Stimulated activated CD8-positive, alpha-beta memory T cell treated with anti-CD3 and anti-CD28 coated beads, Interleukin-4, amount 100 ng/mL, for 48 hours (primary cell): ENCODE data around the gene TWSG1.

Source experiments
- DNase-seq: peaks from one replicate; pipeline ENCODE4 v3.0.0-alpha.2; 2020

Gene TWSG1

DNA sequence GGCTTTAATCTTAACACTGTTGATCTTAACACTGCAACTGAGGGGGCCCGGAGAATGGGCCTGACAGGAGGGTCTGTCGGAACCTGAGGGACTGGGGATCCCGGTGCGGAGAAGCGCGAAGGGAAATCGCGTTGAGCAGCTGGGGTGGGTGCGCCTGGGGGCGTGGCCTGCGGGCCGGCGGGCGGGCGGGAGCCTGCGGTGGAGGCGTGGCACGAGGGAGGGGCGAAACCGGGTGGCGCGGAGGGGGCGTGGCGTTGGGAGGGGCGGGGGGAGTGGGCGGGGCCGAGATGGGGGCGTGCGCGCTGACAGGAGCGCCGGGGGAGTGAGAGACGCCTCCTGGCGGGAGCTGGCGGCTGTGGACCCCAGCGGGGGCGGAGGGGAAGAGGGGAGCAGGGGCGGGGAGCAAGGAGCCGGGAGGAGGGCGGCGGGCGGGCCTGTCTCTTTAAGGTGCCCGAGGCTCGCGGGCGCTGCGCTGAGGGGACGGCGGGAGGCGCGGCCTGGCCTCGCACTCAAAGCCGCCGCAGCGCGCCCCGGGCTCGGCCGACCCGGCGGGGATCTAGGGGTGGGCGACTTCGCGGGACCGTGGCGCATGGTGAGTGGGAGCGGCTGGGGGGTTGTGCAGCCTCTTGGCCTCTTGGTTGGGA lies at the start of gene TWSG1:
Gene TWSG1, plus strand, starts transcription at position 445 of the 644 bp plus-strand sequence. CDS start 2,457 bp downstream, outside the sequence.
- DNase-seq = peak; percentile 94

GRCh38 chr18:9285604-9286003 lies 49.0 kb upstream of the TWSG1 start:
- DNase-seq = no peak

- no peak for DNase-seq
Observed at GRCh38 chr18:9287036-9287435, 47.5 kb upstream of the TWSG1 start.

DNA sequence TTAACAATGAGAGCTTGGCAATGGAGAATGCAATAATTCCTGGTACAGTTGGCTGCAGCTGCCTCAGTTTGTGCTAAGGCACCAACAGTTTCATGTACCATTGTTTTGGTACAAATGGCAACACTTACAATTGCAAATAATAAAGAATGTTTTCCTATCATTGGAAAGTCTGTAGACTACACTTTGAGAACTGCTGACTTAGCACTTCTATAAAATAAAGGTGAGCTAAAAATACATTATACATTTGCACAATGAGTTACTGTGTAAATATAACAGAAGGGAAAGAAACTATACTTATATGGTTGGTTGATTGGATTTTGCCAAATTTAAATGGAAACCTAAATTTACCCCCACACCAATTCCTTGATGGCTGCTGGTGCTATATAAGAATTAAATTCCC lies 44.9 kb upstream of the TWSG1 start:
- no peak for DNase-seq

DNA sequence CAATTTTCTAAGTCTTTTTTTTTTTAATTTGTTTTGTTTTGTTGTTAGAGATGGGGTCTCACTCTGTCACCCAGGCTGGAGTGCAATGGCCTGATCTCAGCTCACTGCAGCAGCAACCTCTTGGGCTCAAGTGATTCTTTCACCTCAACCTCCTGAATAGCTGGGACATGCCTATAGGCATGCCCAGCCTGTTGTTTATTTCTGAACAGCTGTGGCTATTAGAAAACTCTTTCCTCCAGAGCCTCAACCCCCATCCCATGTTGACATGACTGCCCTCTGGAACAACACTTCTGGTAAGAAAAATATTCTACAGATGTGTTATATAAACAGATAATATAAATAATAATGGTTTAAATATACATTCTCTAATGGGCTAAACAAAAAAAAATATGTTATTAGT lies 44.4 kb upstream of the TWSG1 start:
- no peak for DNase-seq

- no peak for DNase-seq
Observed at GRCh38 chr18:9292047-9292446, 42.5 kb upstream of the TWSG1 start.

- no peak for DNase-seq
Observed at GRCh38 chr18:9293948-9294347, 40.6 kb upstream of the TWSG1 start.

- no peak for DNase-seq
Observed at GRCh38 chr18:9296233-9297006, 38.2 kb upstream of the TWSG1 start.

GRCh38 chr18:9297007-9297393 lies 37.6 kb upstream of the TWSG1 start:
- DNase-seq = no peak

DNA sequence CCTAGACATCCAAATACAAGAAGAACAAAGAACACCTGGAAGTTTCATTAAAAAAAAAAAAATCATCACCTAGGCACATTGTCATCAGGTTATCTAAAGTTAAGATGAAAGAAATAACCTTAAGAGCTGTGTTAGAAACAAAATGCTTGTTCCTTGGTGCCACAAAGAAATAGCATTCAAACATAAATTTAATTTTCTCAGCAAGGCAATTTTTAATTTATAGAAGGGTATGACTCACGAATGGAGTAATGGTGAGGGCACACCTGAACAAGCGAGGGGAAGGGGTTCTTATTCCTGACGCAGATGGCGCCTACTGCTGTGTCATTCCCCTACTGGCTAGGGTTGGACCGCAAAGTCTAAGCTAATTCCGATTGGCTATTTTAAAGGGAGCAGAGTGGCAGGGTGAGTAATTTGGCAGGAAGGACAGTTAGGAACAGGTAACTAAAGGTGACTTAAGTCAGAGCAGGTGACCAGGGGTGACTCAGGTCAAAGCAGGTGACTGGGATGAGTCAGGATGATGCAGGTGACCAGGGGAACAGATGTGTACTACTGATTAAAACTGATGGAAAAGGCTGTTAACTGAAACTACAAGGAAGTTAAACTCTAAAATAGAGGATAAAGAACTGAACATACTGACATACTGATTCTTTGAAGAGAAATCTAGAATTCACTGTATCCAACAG lies 30.0 kb upstream of the TWSG1 start:
- no peak for DNase-seq

DNA sequence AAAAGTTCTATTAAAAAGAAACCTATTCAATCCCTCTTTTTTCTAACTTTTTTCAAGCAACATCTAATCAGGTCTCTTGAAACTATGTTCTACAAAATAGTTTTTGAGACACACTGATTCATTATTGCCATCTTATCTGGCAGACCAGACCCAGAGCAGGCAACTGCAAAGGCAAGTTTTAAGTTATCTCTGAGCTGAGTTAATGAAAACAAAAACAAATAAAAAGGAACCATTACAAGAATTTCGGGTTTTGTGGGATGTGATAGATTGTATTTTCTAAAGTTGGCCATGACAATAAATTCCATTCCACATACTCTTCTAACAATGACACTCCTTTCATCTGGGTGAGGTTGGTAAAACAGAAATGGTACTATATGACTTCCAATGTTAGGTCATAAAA lies 15.2 kb upstream of the TWSG1 start:
- DNase-seq = no peak

DNA sequence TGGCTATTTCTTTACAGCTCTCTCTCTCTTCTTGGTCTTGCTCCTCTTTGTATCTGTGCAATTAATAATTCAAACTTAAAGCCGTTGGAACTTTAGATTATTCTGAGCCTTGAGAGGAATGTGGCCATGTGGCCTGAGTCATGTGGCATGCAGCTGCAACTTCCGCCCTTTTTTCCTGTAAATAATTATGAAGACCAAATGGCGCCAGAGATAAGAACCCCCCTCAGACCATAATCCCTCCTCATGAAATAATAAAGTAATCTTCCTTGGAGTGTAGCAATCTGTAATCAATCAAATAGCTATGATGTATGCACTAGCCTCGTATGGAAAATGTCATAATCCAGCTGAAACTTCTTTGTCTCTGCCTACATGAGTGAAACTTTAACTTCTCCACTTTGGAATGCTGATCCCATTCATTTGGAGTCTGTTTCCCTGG lies 13.5 kb upstream of the TWSG1 start:
- no peak for DNase-seq

DNA sequence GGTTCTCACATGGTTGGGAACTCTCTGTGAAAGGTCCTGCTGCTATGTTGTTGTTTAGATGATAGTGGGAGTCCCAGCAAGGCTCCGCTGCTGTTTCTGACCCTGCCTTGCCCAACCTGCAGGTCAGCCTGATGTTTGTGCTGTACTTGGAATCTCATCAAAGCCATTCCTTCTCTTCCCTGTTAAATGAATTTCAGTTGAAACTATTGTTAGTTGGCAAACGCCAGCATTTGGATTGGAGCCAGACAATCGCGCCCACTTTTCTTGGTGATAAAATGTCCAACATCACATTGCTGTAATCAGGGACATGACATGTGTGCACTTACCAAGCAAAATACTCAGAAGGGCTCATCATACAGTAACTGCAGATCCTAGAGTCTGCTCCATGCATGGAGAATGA lies 12.8 kb upstream of the TWSG1 start:
- DNase-seq = no peak

GRCh38 chr18:9322744-9323143 lies 11.8 kb upstream of the TWSG1 start:
- DNase-seq = no peak

DNA sequence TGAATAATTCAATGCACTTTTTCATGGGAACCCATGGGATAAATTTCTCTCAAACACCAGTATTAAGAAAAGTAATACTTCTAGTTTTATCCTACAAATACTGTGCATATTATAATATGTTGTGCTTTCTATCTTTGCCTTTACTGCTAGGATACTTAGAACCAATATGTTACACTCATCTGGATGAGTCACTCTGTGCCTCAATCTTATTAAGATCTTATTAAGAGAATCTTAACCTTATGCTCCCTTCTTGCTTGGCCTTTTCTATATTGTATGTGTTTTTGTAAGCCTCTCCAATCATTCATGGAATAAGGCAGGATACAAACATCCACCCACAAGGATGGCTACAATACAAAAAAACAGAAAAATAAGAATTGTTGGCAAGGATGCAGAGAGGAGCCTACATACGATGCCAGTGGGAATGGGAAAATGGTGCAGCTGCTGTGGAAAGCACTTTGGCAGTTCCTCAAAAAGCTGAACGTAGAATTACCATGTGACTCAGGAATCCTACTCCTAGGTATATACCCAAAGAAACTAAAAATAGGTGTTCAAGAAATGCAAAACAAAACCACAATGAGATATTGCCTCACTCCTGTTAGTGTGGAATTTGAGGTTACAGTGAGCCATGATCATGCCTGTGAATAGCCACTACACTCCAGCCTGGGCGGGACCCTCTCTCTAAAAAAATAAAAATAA lies 10.7 kb upstream of the TWSG1 start:
- DNase-seq = no peak

DNA sequence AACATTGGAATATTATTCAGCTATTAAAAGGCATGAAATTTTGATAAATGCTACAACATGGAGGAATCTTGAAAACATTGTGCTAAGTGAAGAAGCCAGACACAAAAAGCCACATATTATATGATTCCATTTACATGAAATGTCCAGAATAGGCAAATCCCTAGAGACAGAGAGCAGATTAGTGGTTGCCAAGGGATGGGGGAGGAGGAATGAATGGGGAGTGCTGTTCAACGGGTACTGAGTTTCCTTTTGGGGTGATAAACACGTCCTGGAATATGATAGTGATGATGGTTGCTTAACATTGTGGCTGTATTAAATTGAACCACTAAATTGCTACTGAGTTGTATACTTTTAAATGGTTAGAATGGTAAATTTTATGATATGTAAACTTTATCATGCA lies 8.9 kb upstream of the TWSG1 start:
- DNase-seq = no peak

DNA sequence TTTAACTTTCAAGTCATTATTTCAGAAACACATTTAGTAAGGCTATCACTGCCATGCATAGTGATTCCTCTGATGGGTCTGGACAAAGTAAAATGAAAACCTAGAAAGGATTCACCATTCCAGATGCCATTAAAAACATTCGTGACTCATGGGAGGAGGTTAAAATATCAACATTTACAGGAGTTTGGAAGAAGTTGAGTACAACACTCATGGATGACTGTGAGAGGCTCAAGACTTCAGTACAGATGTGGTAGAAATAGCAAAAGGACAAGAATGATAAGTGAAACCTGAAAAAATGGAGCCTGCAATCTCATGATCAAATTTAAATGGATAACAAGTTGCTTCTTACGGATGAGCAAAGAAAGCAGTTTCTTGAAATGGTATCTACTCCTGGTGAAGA lies 5.8 kb upstream of the TWSG1 start:
- DNase-seq = no peak

DNA sequence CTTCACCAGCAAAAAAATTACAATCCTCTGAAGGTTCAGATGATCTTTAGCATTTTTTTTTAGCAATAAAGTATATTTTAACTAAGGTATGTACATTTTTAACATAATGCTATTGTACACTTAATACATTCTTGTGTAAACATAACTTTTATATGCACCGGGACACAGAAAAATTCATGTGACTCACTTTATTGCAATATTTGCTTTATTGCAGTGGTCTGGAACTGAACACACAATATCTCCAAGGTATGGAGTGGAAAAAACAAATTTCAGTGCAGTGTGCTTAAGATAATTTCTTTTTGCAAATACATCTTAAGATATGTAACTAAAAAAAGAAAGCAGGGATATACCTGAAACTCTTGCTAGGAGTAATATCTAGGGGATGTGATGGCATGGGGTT lies 5.1 kb upstream of the TWSG1 start:
- no peak for DNase-seq

- DNase-seq = no peak
Observed at GRCh38 chr18:9330419-9330818, 4.2 kb upstream of the TWSG1 start.

GRCh38 chr18:9333441-9334328 lies 888 bp upstream of the TWSG1 start:
- DNase-seq = peak; percentile 43

DNA sequence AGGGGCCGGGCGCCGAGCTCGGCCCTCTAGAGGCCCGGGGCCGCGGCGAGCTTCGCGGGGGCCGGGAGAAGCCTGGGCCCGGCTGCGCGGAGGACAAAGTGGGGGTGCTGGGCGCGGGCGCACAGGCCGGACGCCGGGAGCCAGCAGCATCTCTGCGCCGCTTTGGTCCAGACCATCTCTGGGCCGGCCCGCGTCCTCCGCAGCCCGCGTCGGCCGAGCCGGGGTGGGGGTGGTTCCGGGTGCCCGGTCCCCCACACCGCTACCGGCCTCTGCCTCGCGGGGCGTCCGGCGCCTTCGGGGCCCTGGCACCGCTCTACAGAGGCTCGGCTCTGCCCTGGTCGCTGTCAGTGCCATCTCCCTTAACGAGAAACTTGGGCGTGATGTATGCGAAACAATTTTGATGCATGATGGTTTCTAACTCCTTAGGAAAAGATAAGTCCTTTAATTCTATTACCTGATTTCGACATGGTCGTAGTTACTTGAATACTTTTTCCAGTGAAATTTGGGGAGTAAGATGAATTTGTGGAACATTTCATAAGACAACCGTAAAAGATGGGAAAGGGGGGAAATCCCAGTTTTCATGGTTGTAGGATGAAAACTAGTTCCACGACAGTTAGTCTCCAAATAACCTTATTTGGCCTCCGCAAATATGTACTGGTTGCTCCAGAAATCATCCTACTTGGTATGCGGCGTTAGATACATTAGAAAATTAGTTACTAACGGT lies 562 bp downstream of the TWSG1 start:
- DNase-seq = peak; percentile 50

- DNase-seq = no peak
Observed at GRCh38 chr18:9335697-9336045, 1.1 kb downstream of the TWSG1 start.
